Measurements from ENCODE around the gene LMF1.

LMF1 gene

GRCh38 chr16:856101-856500, 114.7 kb downstream of the LMF1 start:
- ChIA-PET POLR2A (no interaction called here), CTCF (no interaction called here)
- no peak for DNase-seq (ENCODE audit: low read depth, low spot score)
- H3K4me3 ChIP-seq (ENCODE audit: low read depth, low read length) = no peak overlapping the region
- no peak for TF ChIP-seq CTCF (IDR thresholded peaks at IDR 0.05; ENCODE audit: insufficient read depth, low read length, missing control alignments)

GRCh38 chr16:855471-855870, 115.3 kb downstream of the LMF1 start:
- CTCF ChIA-PET = no interaction called here
- TF ChIP-seq CTCF (IDR thresholded peaks at IDR 0.05; ENCODE audit: insufficient read depth, low read length, missing control alignments) = no peak
- POLR2A ChIA-PET = no interaction called here
- no peak overlapping the region for H3K4me3 ChIP-seq (ENCODE audit: low read depth, low read length)
- no peak for DNase-seq (ENCODE audit: low read depth, low spot score)

GRCh38 chr16:854808-855410, 115.9 kb downstream of the LMF1 start:
- CTCF ChIA-PET = no interaction called here

GRCh38 chr16:853981-854807, 116.6 kb downstream of the LMF1 start:
- CTCF ChIA-PET = no interaction called here

More at GRCh38 chr16:854808-855410, 115.9 kb downstream of the LMF1 start:
- POLR2A ChIA-PET = no interaction called here
- no peak for TF ChIP-seq CTCF (IDR thresholded peaks at IDR 0.05; ENCODE audit: insufficient read depth, low read length, missing control alignments)
- H3K4me3 ChIP-seq (ENCODE audit: low read depth, low read length) = no peak overlapping the region
- DNase-seq (ENCODE audit: low read depth, low spot score) = no peak

GRCh38 chr16:853306-853705, 117.5 kb downstream of the LMF1 start:
- DNase-seq (ENCODE audit: low read depth, low spot score) = no peak
- H3K4me3 ChIP-seq (ENCODE audit: low read depth, low read length) = no peak overlapping the region
- no peak for TF ChIP-seq CTCF (IDR thresholded peaks at IDR 0.05; ENCODE audit: insufficient read depth, low read length, missing control alignments)
- POLR2A ChIA-PET = no interaction called here
- CTCF ChIA-PET = no interaction called here

More at GRCh38 chr16:853981-854807, 116.6 kb downstream of the LMF1 start:
- POLR2A ChIA-PET = no interaction called here
- no peak overlapping the region for H3K4me3 ChIP-seq (ENCODE audit: low read depth, low read length)
- no peak for TF ChIP-seq CTCF (IDR thresholded peaks at IDR 0.05; ENCODE audit: insufficient read depth, low read length, missing control alignments)
- DNase-seq (ENCODE audit: low read depth, low spot score) = no peak

GRCh38 chr16:852451-853185, 118.2 kb downstream of the LMF1 start:
- no peak for DNase-seq (ENCODE audit: low read depth, low spot score)
- TF ChIP-seq CTCF (IDR thresholded peaks at IDR 0.05; ENCODE audit: insufficient read depth, low read length, missing control alignments) = no peak
- CTCF ChIA-PET = no interaction called here
- no peak overlapping the region for H3K4me3 ChIP-seq (ENCODE audit: low read depth, low read length)
- POLR2A ChIA-PET = no interaction called here
